Measurements from ENCODE around the gene KIF26B.

DNA sequence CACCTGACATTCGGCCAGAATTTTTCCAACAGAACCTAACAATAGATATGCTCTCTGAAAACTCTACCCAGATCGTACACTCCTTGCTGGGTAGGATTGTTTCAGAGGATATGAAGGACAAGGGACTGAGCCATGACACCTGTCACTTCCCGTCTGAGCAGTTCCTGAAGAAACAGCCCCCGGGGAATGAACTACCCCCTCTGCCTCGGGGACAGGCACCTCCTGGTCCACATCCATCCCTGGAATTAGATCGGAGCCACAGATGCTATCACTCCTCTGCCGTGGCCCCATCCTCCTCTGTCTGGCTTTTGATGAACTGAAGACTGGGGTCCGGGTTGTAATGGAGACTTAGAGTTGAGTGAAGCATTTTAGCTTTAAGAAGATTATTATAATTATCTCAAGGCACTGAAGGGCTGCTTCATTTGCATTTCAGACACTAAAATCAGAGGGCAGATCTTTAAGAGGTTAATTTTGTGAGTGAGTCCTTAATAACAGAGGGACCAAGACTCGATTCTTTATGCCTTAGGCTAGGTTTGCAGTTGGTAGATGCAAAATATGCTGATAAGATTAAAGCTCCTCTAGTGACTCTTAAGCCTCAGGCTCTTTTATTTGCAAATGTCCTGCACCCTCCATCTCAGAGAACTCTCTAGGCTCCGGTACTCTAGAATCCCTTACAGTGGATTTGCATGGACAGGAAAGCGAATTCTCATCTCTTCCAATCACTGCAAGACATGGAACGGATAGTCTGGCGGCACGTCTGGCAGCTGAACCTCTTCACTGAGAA, 333.8 kb downstream of the KIF26B start:
- TF ChIP-seq EZH2 (IDR thresholded peaks at IDR 0.05; ENCODE audit: insufficient read depth, poor library complexity, severe bottlenecking), result no peak
- no peak for TF ChIP-seq EZH2phosphoT487 (IDR thresholded peaks at IDR 0.05; ENCODE audit: insufficient read depth, low read depth)

All from GM23248 (cell line).